Activated T-cell treated with anti-CD3 and anti-CD28 coated beads, Interleukin-2, amount 50 U/mL, for 1 hour (primary cell): ENCODE data around the gene SETMAR.

Experiments
- DNase-seq: peaks from one replicate; pipeline ENCODE4 v3.0.0-alpha.2; 2020

SETMAR gene

GRCh38 chr3:4355401-4356219 lies 52.4 kb downstream of the SETMAR start:
- DNase-seq, result no peak

GRCh38 chr3:4356220-4356540 lies 53.0 kb downstream of the SETMAR start:
- DNase-seq, result no peak

- no peak for DNase-seq
Observed at GRCh38 chr3:4356546-4357410, 53.6 kb downstream of the SETMAR start.

- no peak for DNase-seq
Observed at GRCh38 chr3:4358273-4358672, 55.1 kb downstream of the SETMAR start.

GRCh38 chr3:4359805-4360502 lies 56.8 kb downstream of the SETMAR start:
- DNase-seq, result no peak

GRCh38 chr3:4360817-4361216 lies 57.6 kb downstream of the SETMAR start:
- DNase-seq, result no peak

- DNase-seq, result no peak
Observed at GRCh38 chr3:4362523-4362922, 59.4 kb downstream of the SETMAR start.
